GM19099 (cell line): Measurements from ENCODE around the gene PIK3C2G.

Source experiments
- POLR2A ChIP-seq: IDR thresholded peaks from 3 replicates; pipeline ENCODE4 v1.6.1; 2011; ENCODE audit warnings: low read depth; ENCODE audit not compliant: insufficient read length; ENCODE audit errors: extremely low read depth

Gene PIK3C2G

GRCh38 chr12:18683327-18684013 lies 422.2 kb downstream of the PIK3C2G start:
- no peak for TF ChIP-seq POLR2A

GRCh38 chr12:18684430-18684829 lies 423.1 kb downstream of the PIK3C2G start:
- TF ChIP-seq POLR2A: no peak

GRCh38 chr12:18689771-18690170 lies 428.5 kb downstream of the PIK3C2G start:
- TF ChIP-seq POLR2A: no peak

- no peak for TF ChIP-seq POLR2A
Observed at GRCh38 chr12:18690653-18691052, 429.3 kb downstream of the PIK3C2G start.

GRCh38 chr12:18696971-18697602 lies 435.8 kb downstream of the PIK3C2G start:
- TF ChIP-seq POLR2A: no peak
